Mesothelial cell of epicardium (in vitro differentiated cells): Measurements from ENCODE around the gene PYCR2. TPM values are rescaled to one million over a fixed set of nuclear protein-coding genes. Genes with fewer than 3 reads are reported as not detected.
"Not testable (repeated sequence)": the region's sequence is repeated elsewhere in the genome, so short reads cannot be mapped to it uniquely, and the experiment has no call there.

ENCODE experiments used
- DNase-seq, 2 experiments: peaks; one replicate each; pipeline ENCODE4 v3.0.0; 2021; ENCODE audit warnings: low spot score in 2 of 2; ENCODE audit not compliant: unreplicated experiment in 2 of 2
- H3K27ac Mint-ChIP-seq: 2 replicates; pipeline ENCODE4 v1.8.0; 2021; ENCODE audit warnings: mixed read lengths
- H3K27me3 Mint-ChIP-seq: 2 replicates; pipeline ENCODE4 v1.8.0; 2021; ENCODE audit warnings: low read depth, mixed read lengths
- H3K36me3 Mint-ChIP-seq: 2 replicates; pipeline ENCODE4 v1.8.0; 2021; ENCODE audit warnings: mixed read lengths
- H3K4me1 Mint-ChIP-seq: 2 replicates; pipeline ENCODE4 v1.8.0; 2021; ENCODE audit warnings: mixed read lengths
- H3K4me3 Mint-ChIP-seq: 2 replicates; pipeline ENCODE4 v1.8.0; 2021; ENCODE audit warnings: mild to moderate bottlenecking, moderate library complexity, mixed read lengths
- H3K9me3 Mint-ChIP-seq: 2 replicates; pipeline ENCODE4 v1.8.0; 2021; ENCODE audit warnings: mixed read lengths
- total RNA-seq: library from RNA; stranded (reverse); gene quantifications from 3 replicates; pipeline ENCODE4 v1.2.1, GENCODE V29; 2021
- TF ChIP-seq, protein P1 (sequence below): fragments of 200-600 bp; sonication (generic); IDR thresholded peaks from one replicate; pipeline ENCODE4 v1.5.0; 2021; ENCODE audit warnings: antibody characterized with exemption; ENCODE audit not compliant: unreplicated experiment

PYCR2 gene
- total RNA-seq, 1 donor from 2014 or later = 38.9 TPM

DNA sequence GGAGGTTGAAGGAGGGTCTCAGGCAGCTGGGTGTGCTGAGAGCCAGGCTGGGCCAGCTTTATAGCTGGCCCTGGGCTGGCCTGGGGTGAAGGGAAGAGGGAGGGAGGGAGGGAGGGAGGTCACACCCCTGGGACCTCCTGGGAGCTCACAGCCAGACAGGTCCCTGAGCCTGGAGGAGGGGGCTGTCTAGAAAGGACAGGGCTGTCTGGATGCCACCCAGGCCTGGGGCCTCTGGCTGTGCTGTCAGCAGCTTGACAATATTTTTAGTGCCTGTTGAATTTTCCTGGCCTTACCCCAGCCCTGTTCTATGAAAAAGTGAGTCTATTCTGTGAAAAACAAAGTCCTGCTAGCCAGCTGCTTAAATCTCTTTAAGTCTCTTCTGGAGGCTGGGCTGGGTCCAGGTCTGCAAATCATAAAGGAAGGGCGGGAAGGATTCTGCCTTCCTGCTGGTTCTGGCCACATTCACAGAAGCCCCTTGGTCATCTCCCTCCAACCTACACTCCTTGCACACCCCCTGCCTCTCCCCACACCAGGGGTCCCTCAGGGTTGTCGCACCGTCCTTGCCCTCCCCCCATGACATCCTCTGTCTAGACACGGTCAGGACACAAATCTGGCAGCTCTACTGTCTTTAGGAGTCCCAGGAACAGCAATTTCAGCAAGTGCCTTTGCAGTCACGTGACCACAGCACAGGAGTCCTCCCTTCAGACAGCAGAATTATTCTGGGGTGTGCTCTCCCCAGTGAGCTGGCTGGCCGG, 17.3 kb upstream of the PYCR2 start, which contains the start of gene LEFTY2:
TSS of gene LEFTY2 (minus strand) at position 34 of the 755 bp plus-strand sequence. CDS start 80 bp downstream, outside the sequence.
- no peak for DNase-seq

DNA sequence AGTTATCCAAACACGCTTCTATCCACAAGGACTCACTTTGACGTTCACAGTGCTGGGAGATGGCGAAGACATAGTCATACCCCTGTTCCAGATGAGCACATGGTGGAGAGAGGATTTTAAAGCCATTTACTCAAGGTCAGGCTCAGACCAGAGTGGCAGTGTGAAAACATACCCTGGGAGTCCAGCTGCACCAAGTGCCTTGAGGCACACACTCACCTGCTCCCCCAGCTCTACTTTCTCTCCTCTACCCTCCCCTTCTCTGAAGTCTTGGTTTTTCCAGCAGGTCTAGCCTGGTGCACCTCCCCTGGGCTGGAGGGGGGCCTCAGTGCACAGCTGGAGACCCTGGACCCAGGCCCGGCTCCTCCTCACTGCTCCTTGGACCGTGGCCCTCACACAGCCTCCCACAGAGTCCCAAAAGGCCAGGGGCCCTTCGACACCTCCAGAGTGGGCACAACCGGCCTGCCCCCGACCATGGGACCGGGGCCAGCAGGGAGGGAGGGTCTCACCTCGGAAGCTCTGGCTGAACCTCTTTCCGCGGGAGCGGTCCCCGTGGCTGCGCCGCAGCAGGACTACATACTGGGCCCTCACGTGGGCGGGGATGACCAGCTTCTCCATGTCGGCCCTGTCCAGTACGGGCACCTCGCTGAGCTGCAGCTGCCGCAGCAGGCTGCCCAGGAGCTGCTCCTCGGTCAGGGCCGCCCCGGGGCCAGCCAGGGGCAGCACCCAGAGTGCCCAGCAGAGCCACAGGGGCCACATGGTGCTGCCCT, 16.5 kb upstream of the PYCR2 start:
- H3K4me3 Mint-ChIP-seq = peak overlapping the region; percentile 46

More for the DNA sequence above, 17.3 kb upstream of the PYCR2 start, which contains the start of gene LEFTY2:
- Mint-ChIP-seq H3K27ac (no peak within 1 kb of the TSS), H3K9me3 (no peaks in the 10 kb centered on the region), H3K4me3 (peak within 1 kb of the TSS; percentile 46), H3K36me3 (no peaks in the 10 kb centered on the region), H3K27me3 (peaks cover 3% of the 10 kb centered on the region), H3K4me1 (peaks cover 8% of the 10 kb centered on the region)
- TF ChIP-seq, protein P1, sequence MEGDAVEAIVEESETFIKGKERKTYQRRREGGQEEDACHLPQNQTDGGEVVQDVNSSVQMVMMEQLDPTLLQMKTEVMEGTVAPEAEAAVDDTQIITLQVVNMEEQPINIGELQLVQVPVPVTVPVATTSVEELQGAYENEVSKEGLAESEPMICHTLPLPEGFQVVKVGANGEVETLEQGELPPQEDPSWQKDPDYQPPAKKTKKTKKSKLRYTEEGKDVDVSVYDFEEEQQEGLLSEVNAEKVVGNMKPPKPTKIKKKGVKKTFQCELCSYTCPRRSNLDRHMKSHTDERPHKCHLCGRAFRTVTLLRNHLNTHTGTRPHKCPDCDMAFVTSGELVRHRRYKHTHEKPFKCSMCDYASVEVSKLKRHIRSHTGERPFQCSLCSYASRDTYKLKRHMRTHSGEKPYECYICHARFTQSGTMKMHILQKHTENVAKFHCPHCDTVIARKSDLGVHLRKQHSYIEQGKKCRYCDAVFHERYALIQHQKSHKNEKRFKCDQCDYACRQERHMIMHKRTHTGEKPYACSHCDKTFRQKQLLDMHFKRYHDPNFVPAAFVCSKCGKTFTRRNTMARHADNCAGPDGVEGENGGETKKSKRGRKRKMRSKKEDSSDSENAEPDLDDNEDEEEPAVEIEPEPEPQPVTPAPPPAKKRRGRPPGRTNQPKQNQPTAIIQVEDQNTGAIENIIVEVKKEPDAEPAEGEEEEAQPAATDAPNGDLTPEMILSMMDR = no peak

DNA sequence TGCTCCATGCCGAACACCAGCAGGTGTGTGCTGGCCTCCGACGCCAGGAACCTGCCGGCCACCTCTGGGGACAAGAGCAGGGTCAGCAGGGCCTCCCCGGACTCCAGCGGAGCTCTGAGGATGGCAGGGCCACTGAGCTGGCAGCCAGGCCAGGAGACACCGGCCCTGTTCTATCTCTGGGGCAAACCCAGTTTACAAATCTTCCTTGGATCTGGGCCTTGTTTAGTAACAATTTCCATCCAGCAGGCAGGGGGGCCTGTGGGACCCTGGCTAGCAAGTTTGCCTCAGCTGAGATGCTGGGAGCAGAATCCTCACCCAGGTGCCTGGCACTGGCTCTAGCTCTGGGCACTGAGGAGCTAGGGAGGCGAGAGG, 15.9 kb upstream of the PYCR2 start:
- not testable (repeated sequence) for DNase-seq, H3K4me1 Mint-ChIP-seq, H3K9me3 Mint-ChIP-seq, H3K36me3 Mint-ChIP-seq, H3K27ac Mint-ChIP-seq, H3K27me3 Mint-ChIP-seq
- H3K4me3 Mint-ChIP-seq = peak overlapping the region; percentile 46

More for the DNA sequence above, 16.5 kb upstream of the PYCR2 start:
- peaks cover 8% of the 10 kb centered on the region for H3K4me1 Mint-ChIP-seq
- no peaks in the 10 kb centered on the region for H3K9me3 Mint-ChIP-seq
- H3K27me3 Mint-ChIP-seq = peaks cover 1% of the 10 kb centered on the region
- H3K36me3 Mint-ChIP-seq = no peaks in the 10 kb centered on the region
- no peak overlapping the region for H3K27ac Mint-ChIP-seq
- no peak for DNase-seq
- TF ChIP-seq, protein P1 = no peak

DNA sequence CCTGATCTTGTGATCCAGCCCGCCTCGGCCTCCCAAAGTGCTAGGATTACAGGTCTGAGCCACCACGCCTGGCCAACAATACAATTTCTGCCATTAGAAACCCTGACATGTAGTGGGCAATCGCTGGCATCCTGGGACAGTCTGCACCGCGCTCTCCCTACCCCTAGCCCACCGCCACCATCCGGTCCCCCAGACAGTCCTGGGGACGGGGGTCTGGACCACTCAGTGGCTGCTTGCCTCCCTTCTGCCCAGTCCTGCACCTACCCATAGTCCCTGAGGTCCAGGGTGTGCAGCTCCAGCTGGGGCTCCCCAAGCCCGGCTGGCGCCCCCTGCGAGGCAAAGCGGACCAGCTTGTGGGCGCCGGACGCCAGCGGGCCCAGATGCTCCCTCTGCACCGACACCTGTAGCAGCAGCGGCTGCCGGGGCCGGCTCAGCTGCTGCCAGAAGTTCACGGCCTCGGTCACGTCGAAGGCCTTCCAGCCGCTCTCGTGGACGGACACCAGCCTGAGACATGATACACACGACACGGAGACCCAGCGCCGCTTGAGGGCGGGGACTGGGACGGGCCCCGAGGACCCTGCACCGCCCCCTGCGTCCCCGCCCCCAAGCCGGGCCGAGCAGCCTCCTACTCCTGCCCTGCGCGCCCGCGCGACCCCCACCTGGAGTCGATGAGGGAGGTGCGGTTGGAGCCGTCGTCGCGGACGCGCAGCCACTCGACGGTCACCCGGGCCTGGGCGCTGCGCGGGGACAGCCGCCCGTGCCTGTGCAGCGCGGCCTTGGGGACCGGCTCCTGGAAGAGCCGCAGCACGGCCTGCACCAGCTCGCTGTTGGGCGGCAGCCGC, 15.3 kb upstream of the PYCR2 start:
- not testable (repeated sequence) for H3K27me3 Mint-ChIP-seq, DNase-seq, H3K4me3 Mint-ChIP-seq, H3K36me3 Mint-ChIP-seq, H3K27ac Mint-ChIP-seq, H3K4me1 Mint-ChIP-seq, H3K9me3 Mint-ChIP-seq

DNA sequence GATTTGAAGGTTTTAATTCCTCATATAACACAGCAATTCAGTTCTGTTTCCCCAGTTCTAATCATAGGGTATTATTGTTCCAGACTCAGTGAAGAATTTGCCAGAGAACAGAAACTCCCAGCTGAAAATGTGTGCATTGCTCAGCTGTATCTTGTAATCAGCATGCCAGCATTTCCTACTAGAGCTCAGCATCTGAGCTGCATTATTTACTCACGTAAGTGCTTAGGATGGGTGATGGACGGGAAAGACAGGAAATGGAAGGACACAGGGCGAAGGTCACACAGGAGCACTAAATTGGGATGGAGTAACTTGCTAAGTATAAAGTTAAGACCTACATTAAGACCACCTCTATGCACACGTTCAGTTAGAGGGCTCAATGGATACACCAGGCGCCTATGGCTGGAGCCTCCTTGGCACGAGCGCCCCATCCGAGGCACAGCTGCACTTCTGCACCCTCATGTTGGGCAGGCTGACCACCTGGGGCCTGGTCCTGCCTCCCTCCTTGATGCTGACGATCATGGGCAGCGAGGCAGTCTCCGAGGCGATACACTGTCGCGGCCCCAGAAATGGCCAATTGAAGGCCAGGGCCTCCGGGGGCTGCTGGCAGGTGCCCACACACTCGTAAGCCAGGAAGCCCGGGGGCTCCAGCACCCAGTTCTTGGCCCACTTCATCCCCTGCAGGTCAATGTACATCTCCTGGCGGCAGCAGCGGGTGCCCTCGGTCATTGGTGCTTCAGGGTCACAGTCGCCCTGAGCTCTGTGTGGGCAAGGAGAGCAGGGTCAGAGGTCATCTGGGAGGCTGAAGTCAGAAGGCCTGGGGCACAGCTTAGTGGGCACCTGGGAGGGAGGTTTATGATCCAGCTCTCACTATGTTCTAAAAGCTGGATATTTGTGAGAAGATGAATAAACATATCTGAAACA, 13.3 kb upstream of the PYCR2 start:
- H3K27me3 Mint-ChIP-seq = peaks cover 1% of the 10 kb centered on the region
- no peak overlapping the region for H3K4me3 Mint-ChIP-seq
- no peaks in the 10 kb centered on the region for H3K36me3 Mint-ChIP-seq
- peaks cover 8% of the 10 kb centered on the region for H3K4me1 Mint-ChIP-seq
- H3K9me3 Mint-ChIP-seq = no peaks in the 10 kb centered on the region
- TF ChIP-seq, protein P1 = no peak
- H3K27ac Mint-ChIP-seq = no peak overlapping the region
- no peak for DNase-seq

DNA sequence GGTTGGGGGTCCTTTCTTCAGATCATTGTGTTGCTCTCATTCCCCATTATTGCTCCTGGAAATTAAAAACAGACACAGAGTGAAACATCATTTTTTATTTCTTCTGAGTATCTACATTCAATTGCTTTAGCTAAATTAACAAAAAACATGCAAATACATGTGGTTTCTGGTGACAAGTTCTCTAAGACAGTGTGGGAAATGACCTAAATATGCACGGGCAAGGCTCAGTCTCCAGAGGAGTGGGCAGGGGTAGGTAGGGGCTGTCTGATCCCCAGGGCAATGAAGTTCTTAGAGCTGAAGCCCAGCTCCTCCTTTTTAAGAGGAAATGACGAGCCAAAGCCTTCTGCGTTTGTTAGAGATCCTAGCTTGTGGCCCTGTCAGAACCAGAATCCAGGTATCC, 12.5 kb upstream of the PYCR2 start:
- H3K27ac Mint-ChIP-seq = no peak overlapping the region
- H3K9me3 Mint-ChIP-seq = no peaks in the 10 kb centered on the region
- H3K4me1 Mint-ChIP-seq = peaks cover 9% of the 10 kb centered on the region
- TF ChIP-seq, protein P1 = no peak
- peaks cover 1% of the 10 kb centered on the region for H3K27me3 Mint-ChIP-seq
- no peaks in the 10 kb centered on the region for H3K36me3 Mint-ChIP-seq
- H3K4me3 Mint-ChIP-seq = no peak overlapping the region
- DNase-seq = no peak

DNA sequence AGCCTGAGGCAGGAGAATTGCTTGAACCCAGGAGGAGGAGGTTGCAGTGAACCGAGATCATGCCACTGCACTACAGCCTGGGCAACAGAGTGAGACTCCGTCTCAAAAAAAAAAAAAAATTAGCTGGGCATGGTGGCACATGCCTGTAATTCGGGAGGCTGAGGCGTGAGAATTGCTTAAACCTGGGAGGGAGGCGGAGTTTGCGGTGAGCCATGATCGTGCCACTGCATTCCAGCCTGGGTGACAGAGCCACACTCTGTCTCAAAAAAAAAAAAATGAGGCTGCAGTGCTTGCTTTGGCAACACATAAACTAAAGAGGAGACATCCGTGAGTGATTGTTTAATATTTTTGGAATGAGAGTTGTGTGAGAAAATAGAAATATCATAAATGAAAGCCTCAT, 12.0 kb upstream of the PYCR2 start:
- not testable (repeated sequence) for H3K27ac Mint-ChIP-seq, H3K9me3 Mint-ChIP-seq, H3K36me3 Mint-ChIP-seq, H3K27me3 Mint-ChIP-seq, H3K4me1 Mint-ChIP-seq, H3K4me3 Mint-ChIP-seq, DNase-seq
